Measurements from ENCODE around the gene PTPRN2. TPM values are rescaled to one million over a fixed set of nuclear protein-coding genes. Genes with fewer than 3 reads are reported as not detected.

PTPRN2 gene
- total and polyA plus RNA-seq, 2 of the 8 experiments (the other 6 are each of a cell fraction or from before 2014, with no cell fraction given): 2.6 to 4.5 TPM

DNA sequence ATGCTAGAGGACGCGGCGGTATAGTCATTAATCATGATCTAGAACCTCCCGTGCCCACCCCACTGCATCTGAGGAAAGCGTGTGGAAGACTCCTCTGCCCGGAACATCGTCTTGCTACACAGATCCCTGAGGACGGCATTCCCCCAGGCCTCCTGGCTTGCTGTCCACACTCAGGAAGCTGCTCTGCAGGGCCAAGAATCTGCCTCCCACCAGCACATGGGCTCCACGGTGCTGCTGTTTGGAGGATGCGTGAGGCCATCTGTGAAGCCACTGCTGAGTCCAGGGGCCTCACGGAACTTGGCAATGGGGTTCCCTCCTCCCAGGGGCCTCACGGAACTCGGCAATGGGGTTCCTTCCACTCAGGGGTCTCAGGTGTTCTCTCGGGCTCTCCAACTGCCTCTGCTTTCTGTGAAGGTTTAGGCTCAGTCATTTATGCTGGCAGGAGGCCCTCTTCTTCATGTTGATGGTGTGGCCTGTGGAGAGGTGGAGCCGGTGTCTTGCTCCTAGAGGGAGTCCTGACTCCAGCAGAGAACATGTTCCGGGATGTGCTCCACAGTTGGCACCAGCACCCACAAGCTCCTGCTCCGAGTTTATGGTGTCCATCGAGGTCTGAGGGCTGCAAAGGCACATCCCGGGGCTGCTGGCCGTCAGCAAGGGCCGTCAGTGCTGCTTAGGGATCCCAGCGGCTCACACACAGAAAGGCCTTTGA, 977.5 kb downstream of the PTPRN2 start:
- Histone ChIP-seq H4K5ac (ENCODE audit: insufficient read length, low read depth, low read length) (no peak overlapping the region), H4K20me1 (replicated peaks in 1 of 2; ENCODE audit: control insufficient read depth in 1 of 2, insufficient read depth in 2 of 2, low read length in 2 of 2) (peaks cover 0 to 3% of the 10 kb centered on the region in 2 experiments), H2AFZ (ENCODE audit: low read length) (no peak overlapping the region), H3K4ac (replicated peaks; ENCODE audit: insufficient read length, low read depth, low read length) (no peak overlapping the region), H4K91ac (replicated peaks; ENCODE audit: insufficient read length, low read length) (no peak overlapping the region), H2BK20ac (ENCODE audit: low read length) (no peak overlapping the region), H3K9ac (replicated peaks in 1 of 4; ENCODE audit: extremely low read depth in 1 of 4, low read depth in 3 of 4, low read length in 3 of 4) (no peak overlapping the region; a peak in 1 of 7 replicates), H3K56ac (replicated peaks; ENCODE audit: insufficient read length, low read depth, low read length) (no peak overlapping the region), H3K27ac (ENCODE audit: low read depth, low read length) (no peak overlapping the region), H3K23me2 (ENCODE audit: low read depth, low read length) (no peaks in the 10 kb centered on the region), H3K36me3 (ENCODE audit: control insufficient read depth in 2 of 4, insufficient read depth in 4 of 4, low read length in 3 of 4) (no peaks in the 10 kb centered on the region), H3K79me2 (ENCODE audit: control insufficient read depth in 1 of 2, insufficient read depth in 2 of 2, low read length in 2 of 2) (no peaks in the 10 kb centered on the region), H2BK120ac (replicated peaks; ENCODE audit: low read depth, low read length) (no peak overlapping the region), H3K4me1 (replicated peaks in 1 of 4; ENCODE audit: control insufficient read depth in 3 of 4, insufficient read depth in 4 of 4, low read length in 3 of 4) (no peaks in the 10 kb centered on the region), H2BK15ac (ENCODE audit: low read length) (no peak overlapping the region), H3K23ac (ENCODE audit: insufficient read length) (no peak overlapping the region), H3K14ac (ENCODE audit: insufficient read length) (no peak overlapping the region), H3K79me1 (ENCODE audit: low read depth, low read length) (no peaks in the 10 kb centered on the region), H3K18ac (ENCODE audit: extremely low read depth, low read length) (no peak overlapping the region), H4K8ac (ENCODE audit: extremely low read depth, insufficient read depth, low read length) (no peak overlapping the region), H2BK12ac (ENCODE audit: low read depth, low read length) (no peak overlapping the region), H3K9me3 (ENCODE audit: insufficient read depth in 2 of 2, low read depth in 1 of 2, low read length in 1 of 2) (no peaks in the 10 kb centered on the region), H3K27me3 (replicated peaks in 1 of 4; ENCODE audit: control insufficient read depth in 3 of 4, extremely low read depth in 1 of 4, insufficient read depth in 3 of 4, low read length in 3 of 4) (peaks cover 0 to 6% (median under 1%) of the 10 kb centered on the region in 4 experiments; a peak in 3 of 7 replicates), H2BK5ac (ENCODE audit: low read depth, low read length) (no peak overlapping the region), H3K4me3 (ENCODE audit: extremely low read depth in 1 of 4, insufficient read depth in 2 of 4, low read depth in 3 of 4, low read length in 4 of 4) (no peak overlapping the region), H2AK5ac (ENCODE audit: low read depth, low read length) (no peak overlapping the region), H3K4me2 (ENCODE audit: insufficient read depth in 1 of 2, low read depth in 2 of 2, low read length in 2 of 2) (no peak overlapping the region)
- WGBS, 2 experiments (ENCODE audit: extremely low coverage in 1 of 2, insufficient coverage in 1 of 2, insufficient read length in 1 of 2, insufficient replicate concordance in 2 of 2, low coverage in 1 of 2, low lambda C conversion rate in 2 of 2, missing lambda C conversion rate in 1 of 2): 94% methylated on average over 22 of the region's 22 CpGs; no CpG with 5 or more reads in 1 of the 2 experiments
- TF ChIP-seq ZNF274 (IDR thresholded peaks at IDR 0.05; ENCODE audit: borderline replicate concordance, extremely low read depth, low read length) (no peak), CEBPB (IDR thresholded peaks at IDR 0.05; ENCODE audit: low read depth, low read length) (no peak), NANOG (IDR thresholded peaks at IDR 0.05; ENCODE audit: insufficient read depth, low read depth, low read length, poor library complexity, severe bottlenecking) (no peak), RNF2 (IDR thresholded peaks at IDR 0.05; ENCODE audit: borderline replicate concordance, low read depth, low read length, missing control alignments, poor library complexity, severe bottlenecking) (no peak), RXRA (IDR thresholded peaks at IDR 0.05; ENCODE audit: insufficient read depth, low read depth, low read length) (no peak), YY1 (IDR thresholded peaks at IDR 0.05; ENCODE audit: low read depth, low read length) (no peak), BCL11A (IDR thresholded peaks at IDR 0.05; ENCODE audit: low read depth in 2 of 2, low read length in 2 of 2) (no peak), SRF (IDR thresholded peaks at IDR 0.05; ENCODE audit: low read depth, low read length) (no peak), KDM4A (IDR thresholded peaks at IDR 0.05; ENCODE audit: low read depth, low read length, severe bottlenecking) (no peak)
- DNase-seq (ENCODE audit: low read depth in 1 of 2, low spot score in 2 of 2) (no peak), FAIRE-seq (no peak)
- ChIA-PET CTCF (ENCODE audit: partially characterized antibody) (interaction anchor here (0.8 kb wide), 1 partner anchor 136 kb away, joined by 3 read pairs; no protein-coding TSS in a partner anchor), POLR2A (ENCODE audit: partially characterized antibody) (interaction anchor here (0.6 kb wide), 1 partner anchor 67 kb away, joined by 3 read pairs; no protein-coding TSS in a partner anchor)

All from H1 (cell line).